ENCODE measurements around the gene ADAMTS12.
A peak's percentile ranks its signal among the peaks of the same experiment; 100 is the strongest.
"Not testable (repeated sequence)": the region's sequence is repeated elsewhere in the genome, so short reads cannot be mapped to it uniquely, and the experiment has no call there.

ADAMTS12 gene

GRCh38 chr5:33583332-33583731, 308.5 kb downstream of the ADAMTS12 start:
- DNase-seq (ENCODE audit: low read depth), result no peak

DNA sequence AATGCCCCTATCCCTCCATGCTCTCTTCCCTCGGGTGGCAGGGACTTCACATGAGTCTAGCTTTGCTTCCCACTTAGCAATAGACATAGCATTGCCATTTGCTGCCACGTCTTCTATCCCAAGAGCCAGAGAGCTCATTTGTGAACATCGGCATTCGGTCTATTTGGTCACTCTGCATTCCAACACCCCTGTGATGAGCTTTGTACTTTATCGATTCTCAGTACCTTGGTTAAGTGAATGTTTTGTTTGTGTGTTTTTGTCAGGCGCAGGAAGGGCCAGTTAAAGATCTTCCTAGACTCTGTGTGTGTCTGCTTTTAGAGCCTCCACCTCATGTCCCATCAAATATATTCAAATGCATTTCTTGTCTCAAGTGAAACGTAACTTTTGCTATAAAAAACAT, 309.4 kb downstream of the ADAMTS12 start:
- DNase-seq (ENCODE audit: low read depth), result no peak

DNA sequence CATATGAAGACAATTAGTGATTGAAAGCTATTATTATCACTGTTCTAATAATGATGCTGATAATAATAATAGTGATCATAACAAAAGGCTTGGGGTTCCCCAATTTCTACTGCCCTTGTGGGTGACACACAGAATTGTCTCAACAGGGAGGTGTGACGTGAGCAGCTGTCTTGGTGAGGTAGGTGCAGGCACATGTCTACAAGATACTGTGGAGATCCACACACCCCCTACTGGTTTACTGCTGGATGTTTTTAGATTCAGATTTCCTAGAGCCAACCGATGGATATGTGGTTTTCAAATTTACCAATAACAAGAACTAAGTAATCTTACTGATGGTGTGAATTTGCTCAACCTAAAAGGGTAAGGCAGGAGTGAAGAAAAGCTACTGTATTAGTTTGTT, 312.0 kb downstream of the ADAMTS12 start:
- no peak for DNase-seq (ENCODE audit: low read depth)

DNA sequence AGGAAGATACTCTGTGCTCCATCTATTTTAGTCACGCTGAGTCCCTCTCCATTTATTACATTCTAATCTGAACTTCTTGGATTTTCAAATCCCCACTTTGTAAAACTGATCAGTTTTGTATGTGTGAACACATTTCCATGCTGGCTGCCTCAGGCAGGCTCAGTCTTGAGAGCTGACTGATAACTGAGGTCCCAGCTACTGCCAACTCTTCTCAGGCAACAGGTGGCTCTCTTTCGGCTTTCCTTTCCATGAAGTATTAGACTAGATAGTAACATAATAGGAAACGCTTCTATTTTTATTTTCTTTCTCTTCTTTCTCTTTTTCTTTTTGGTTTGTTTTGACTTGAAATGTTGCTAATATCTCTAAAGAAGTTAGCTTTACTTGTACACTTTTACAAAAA, 312.6 kb downstream of the ADAMTS12 start:
- no peak for DNase-seq (ENCODE audit: low read depth)

DNA sequence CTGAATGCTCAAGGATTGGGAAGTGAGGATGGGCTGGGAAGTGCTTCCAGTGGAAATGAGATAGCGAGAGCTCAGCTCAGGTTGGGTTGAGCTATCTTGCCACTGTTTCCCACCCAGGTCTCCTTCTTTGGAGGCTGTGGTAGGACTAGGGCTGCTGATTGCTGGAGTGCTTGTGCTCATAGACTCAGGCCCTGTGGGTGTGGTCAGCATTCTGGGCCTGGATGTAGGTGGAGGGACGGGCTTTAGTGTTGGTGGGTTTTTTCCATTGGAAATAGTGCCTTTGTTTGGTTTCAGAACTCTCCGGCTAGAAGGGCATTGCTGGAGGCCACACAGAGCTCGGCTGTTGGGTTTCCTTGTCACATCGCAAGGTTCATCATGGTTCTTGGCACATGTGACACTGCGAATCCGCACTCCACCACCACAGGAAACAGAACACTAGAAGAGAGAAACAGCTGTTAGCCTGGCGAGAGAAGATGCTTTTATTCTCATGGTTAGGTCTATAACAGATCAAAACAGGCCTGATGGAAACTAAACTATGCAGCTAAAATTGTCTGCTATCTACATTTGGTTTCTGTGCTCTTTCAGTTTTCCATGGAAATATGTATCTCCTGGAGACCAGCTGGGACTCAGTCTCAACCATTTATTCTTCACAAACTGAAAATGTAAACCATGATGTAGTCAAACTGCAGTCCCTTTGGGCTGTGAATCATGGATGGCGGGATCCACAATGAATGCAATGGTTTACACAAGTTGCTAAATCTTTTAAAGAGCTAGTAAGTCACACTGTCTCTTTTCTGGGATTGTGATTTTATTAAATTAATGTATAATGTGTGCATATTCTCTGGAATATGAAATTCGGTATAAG, 314.8 kb downstream of the ADAMTS12 start:
- DNase-seq (ENCODE audit: low read depth), result no peak

DNA sequence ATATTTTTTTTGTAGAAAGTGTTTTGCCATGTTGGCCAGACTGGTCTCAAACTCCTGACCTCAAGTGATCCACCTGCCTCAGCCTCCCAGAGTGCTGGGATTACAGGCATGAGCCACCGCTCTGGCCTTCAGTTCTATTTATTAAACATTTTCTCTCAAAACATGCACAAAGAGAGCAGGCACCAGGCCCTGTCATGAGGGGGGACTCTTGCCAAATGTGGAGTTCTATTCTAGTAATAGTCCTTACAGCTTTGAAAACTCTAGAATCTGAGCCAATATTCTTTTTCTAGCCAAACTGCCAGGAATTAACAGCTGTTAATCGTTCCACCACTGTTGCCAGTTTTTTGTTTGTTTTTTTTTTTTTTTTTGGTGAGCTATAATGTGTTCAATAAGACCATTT, 326.5 kb downstream of the ADAMTS12 start:
- no peak for DNase-seq (ENCODE audit: low read depth)

- DNase-seq (ENCODE audit: low read depth), result no peak
Measured at GRCh38 chr5:33563983-33564908, 327.5 kb downstream of the ADAMTS12 start.

DNA sequence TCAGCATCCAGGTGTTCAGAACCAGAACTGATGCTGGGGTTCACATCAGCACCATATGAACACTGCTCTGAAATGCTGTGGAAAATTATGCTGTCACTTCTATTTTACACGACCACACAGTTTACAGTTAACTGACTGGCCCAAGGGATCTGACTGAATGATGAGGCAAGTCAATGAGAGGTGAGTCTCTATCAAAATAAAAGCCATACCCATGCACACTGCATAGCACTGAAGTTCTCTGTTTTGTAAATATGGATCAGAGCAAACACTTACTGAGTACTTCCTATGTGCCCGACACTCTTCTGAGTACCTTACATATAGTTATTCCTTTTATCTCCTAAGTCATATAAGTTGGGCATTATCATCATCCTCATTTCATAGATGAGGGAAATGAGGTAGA, 328.3 kb downstream of the ADAMTS12 start:
- no peak for DNase-seq (ENCODE audit: low read depth)

- DNase-seq (ENCODE audit: low read depth), result peak; percentile 3
Measured at GRCh38 chr5:33558489-33558888, 333.3 kb downstream of the ADAMTS12 start.

DNA sequence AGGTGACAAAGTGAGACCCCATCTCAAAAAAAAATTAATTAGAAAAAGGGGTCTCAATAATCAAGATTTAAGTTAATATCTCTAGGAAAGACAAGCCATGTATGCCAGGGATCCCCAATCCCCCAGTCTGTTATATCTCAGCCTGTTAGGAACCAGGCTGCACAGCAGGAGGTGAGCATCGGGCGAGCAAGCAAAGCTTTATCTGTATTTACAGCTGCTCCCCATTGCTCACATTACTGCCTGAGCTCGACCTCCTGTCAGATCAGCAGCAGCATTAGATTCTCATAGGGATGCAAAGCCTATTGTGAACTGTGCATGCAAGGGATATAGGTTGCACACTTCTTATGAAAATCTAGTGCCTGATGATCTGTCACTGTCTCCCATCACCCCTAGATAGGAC, 334.2 kb downstream of the ADAMTS12 start:
- DNase-seq (ENCODE audit: low read depth), result no peak

DNA sequence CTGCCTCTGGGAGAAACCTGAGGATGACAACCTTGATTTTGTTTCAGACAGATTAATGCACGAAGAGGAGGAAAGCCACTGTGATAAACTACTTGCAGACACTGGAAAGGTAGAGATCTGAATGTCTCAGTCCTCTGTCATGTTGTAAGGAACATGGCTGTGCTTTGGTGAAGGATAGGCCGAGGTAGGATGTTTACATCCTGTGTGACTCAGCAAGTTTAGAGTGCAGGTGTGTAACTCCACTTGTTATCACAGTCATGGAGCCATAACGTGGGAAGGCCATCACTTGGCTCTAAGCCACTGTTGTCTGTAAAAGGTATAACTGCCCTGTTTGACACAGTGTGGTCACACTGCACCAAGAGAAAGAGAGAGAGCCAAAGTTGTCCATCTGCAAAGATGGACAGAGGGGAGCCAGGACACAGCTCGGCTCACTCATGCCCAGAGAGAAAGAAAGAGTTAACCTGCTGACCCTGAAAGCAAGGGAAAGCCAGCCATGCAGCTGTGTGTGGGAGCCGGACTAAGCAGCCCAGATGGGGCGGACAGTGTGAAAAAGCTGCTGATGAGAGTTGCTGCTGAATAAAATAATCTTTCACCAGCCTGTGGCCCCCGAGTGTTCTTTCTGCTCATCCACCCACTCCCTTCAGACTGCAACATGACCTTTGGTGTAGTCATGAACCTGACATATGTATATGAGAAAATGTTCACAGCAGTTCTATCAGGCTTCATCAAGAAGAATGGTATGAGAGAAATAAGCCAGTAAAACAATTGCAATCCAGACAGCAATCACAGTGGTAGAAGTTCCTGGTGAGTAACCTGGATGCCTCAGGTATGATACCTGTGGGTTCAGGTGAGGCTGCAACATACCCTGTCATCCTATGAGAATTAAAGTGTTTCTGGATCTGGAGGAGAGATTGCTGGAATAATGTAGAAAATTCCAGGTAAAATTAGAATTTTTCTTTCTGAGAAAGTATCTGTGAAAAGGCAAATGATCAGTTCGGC, 335.2 kb downstream of the ADAMTS12 start:
- no peak for DNase-seq (ENCODE audit: low read depth)

- DNase-seq (ENCODE audit: low read depth), result no peak
Measured at GRCh38 chr5:33549982-33550567, 341.7 kb downstream of the ADAMTS12 start.

DNA sequence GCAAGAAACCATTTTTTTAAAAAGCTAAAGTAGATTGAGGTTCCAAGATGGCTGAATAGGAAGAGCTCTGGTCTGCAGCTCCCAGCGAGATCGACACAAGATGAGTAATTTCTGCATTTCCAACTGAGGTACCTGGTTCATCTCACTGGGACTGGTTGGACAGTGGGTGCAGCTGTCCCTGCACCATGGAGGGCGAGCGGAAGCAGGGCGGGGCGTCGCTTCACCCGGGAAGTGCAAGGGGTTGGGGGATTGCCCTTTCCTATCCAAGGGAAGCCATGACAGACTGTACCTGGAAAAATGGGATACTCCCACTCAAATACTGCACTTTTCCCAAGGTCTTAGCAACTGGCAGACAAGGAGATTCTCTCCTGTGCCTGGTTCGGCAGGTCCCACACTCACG, 352.0 kb downstream of the ADAMTS12 start:
- DNase-seq (ENCODE audit: low read depth), result not testable (repeated sequence)

DNA sequence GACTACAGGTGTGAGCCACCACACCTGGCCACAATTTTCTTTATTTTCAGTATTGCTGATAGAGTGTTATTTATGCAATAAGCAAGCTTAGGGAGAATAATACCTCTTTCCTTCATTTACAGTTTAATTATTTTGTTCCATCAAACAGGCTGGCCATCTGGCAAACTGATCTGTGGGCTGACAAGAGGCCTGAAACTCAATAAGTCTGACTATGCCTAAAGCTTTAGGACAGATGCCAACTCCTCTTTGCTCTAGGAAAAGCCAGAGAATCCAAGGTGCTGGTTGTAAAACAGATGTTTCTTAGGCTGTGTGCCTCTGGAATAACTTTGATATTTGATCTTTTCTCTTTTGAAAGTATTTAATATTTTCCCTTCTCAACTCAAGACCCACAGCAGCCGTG, 352.6 kb downstream of the ADAMTS12 start:
- no peak for DNase-seq (ENCODE audit: low read depth)

DNA sequence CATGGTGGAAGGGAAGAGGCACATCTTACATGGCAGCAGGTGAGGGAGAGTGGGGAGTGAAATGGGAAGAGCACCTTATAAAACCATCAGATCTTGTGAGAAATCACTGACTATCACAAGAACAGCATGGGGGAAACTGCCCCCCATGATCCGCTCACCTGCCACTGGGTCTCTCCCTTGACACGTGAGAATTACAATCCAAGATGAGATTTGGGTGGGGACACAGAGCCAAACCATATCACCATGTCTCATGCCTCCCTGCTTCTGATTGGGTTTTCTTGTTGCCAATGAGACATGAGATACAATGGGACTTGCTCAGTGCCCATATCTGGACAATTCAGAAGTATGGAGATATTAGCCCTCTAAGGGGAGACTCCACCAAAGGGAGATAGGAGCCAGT, 353.6 kb downstream of the ADAMTS12 start:
- DNase-seq (ENCODE audit: low read depth), result no peak

DNA sequence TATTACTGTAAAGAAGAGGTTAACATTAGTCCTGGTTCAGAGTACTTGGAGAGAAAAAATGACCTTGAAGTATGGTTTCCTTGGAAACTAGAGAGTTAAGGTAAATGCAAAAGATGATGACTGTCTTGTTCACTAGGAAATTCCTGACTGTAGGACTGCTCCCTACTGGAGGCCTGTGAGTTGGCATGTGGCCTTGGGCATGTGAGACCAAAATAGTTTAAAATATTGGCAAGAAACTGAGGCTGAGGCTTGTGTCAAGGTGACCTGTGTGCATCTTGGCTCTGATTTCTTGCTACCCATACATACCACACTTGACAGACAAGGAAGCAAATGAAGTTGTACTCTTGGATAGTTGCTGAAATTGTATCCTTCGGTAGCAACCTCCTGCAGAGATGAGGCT, 354.6 kb downstream of the ADAMTS12 start:
- DNase-seq (ENCODE audit: low read depth), result no peak

GRCh38 chr5:33536802-33537201, 355.0 kb downstream of the ADAMTS12 start:
- no peak for DNase-seq (ENCODE audit: low read depth)

GRCh38 chr5:33531824-33532223, 360.0 kb downstream of the ADAMTS12 start:
- DNase-seq (ENCODE audit: low read depth), result no peak

DNA sequence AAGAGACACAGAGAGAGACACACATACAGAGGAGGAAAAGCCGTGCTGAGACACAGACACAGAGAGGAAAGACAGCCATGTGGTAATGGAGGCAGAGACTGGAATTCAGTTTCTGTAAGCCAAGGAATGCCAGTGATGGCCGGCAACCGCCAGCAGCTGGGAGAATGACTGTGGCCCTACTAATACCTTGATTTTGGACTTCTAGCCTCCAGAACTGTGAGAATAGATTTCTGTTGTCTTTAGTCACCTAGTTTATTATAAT, 360.8 kb downstream of the ADAMTS12 start:
- DNase-seq (ENCODE audit: low read depth), result no peak

GRCh38 chr5:33530183-33531036, 361.4 kb downstream of the ADAMTS12 start:
- DNase-seq (ENCODE audit: low read depth), result no peak

DNA sequence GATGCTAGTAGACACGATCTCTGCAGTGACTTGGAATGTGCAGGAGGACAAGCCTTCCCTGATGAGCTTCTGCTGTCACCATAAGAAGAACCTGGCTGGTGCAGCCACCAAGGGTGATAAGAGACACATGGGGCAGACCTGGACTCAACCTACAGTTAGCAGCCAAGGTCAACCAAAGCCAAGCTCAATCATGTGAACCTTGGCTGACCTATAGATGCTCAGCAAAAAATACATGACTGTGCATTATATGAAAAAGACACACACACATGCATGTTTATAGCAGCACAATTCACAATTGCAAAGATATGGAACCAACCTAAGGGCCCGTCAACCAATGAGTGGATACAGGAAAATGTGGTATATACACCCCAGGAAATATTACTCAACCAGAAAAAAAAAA, 364.1 kb downstream of the ADAMTS12 start:
- DNase-seq (ENCODE audit: low read depth), result no peak

Data from GM04503 (cell line).